ENCODE data around the gene ZNF778.

ZNF778 gene

GRCh38 chr16:89217138-89217387 is 440 bp upstream of the ZNF778 start:
- no peak for TF ChIP-seq ZNF621 (tag by site-specific recombination; IDR thresholded peaks at IDR 0.05)
- CTCF ChIA-PET = interaction anchor here (1.0 to 1.5 kb wide), 3 partner anchors 15 to 80 kb away, joined by 5 to 6 read pairs (median 5); no protein-coding TSS in a partner anchor
- Histone ChIP-seq H3K27ac (ENCODE audit: extremely low read depth, low read depth, low read length) (peak overlapping the region; percentile 78), H3K36me3 (ENCODE audit: control insufficient read depth in 2 of 2, insufficient read depth in 1 of 2, low read length in 2 of 2) (peaks cover 0 to 29% of the 10 kb centered on the region in 2 experiments; a peak in 2 of 3 replicates), H3K9me3 (ENCODE audit: control insufficient read depth, insufficient read depth, low read depth, low read length) (no peaks in the 10 kb centered on the region), H3K4me1 (ENCODE audit: control insufficient read depth, insufficient read depth, low read length) (no peaks in the 10 kb centered on the region), H3K4me3 (ENCODE audit: low read depth, low read length) (peak overlapping the region; percentile 65)
- POLR2A ChIA-PET = interaction anchor here (1.1 to 1.7 kb wide), 6 partner anchors 16 to 407 kb away, joined by 3 to 9 read pairs (median 6); partner anchors contain the start of gene CDH15

- no peaks in the 10 kb centered on the region for H3K9me3 ChIP-seq (ENCODE audit: control insufficient read depth, insufficient read depth, low read depth, low read length)
- no peaks in the 10 kb centered on the region for H3K4me1 ChIP-seq (ENCODE audit: control insufficient read depth, insufficient read depth, low read length)
- ChIA-PET CTCF (interaction anchor here (1.3 kb wide), 1 partner anchor 53 kb away, joined by 3 read pairs; no protein-coding TSS in a partner anchor), POLR2A (no interaction called here)
- no peak overlapping the region for H3K4me3 ChIP-seq (ENCODE audit: low read depth, low read length)
- TF ChIP-seq ZNF121 (tag by site-specific recombination; IDR thresholded peaks at IDR 0.05) (no peak), MZF1 (tag by site-specific recombination; IDR thresholded peaks at IDR 0.05; ENCODE audit: borderline replicate concordance) (no peak), ZXDB (tag by site-specific recombination; IDR thresholded peaks at IDR 0.05) (no peak), ZBTB8A (tag by site-specific recombination; IDR thresholded peaks at IDR 0.05) (no peak), ZBTB10 (tag by site-specific recombination; IDR thresholded peaks at IDR 0.05) (no peak)
- H3K36me3 ChIP-seq (ENCODE audit: control insufficient read depth in 2 of 2, insufficient read depth in 1 of 2, low read length in 2 of 2) = peaks cover 4 to 51% of the 10 kb centered on the region in 2 experiments; a peak in 2 of 3 replicates
- H3K27ac ChIP-seq (ENCODE audit: extremely low read depth, low read depth, low read length) = no peak overlapping the region
Observed at GRCh38 chr16:89219365-89219764, 1.9 kb downstream of the ZNF778 start.

DNA sequence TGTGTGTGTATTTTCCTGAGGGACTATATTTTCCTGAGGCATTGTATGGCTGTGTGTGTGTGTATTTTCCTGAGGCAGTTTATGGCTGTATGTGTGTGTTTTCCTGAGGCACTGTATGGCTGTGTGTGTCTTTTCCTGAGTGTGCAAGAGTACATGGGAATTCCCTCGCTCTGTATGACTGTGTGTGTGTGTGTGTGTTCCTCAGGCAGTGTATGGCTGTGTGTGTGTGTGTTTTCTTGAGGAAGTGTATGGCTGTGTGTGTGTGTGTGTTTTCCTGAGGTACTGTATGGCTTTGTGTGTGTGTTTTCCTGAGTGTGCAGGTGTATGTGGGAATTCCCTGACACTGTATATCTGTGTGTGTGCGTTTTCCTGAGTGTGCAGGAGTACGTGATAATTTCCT is 4.1 kb downstream of the ZNF778 start:
- H3K36me3 ChIP-seq (ENCODE audit: control insufficient read depth in 2 of 2, insufficient read depth in 1 of 2, low read length in 2 of 2) = peaks cover 4 to 73% of the 10 kb centered on the region in 2 experiments
- no peaks in the 10 kb centered on the region for H3K4me1 ChIP-seq (ENCODE audit: control insufficient read depth, insufficient read depth, low read length)
- POLR2A ChIA-PET = no interaction called here
- TF ChIP-seq, protein P1, sequence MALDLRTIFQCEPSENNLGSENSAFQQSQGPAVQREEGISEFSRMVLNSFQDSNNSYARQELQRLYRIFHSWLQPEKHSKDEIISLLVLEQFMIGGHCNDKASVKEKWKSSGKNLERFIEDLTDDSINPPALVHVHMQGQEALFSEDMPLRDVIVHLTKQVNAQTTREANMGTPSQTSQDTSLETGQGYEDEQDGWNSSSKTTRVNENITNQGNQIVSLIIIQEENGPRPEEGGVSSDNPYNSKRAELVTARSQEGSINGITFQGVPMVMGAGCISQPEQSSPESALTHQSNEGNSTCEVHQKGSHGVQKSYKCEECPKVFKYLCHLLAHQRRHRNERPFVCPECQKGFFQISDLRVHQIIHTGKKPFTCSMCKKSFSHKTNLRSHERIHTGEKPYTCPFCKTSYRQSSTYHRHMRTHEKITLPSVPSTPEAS (tag by site-specific recombination; IDR thresholded peaks at IDR 0.05) = peak; percentile 95
- TF ChIP-seq ZNF423 (tag by site-specific recombination; IDR thresholded peaks at IDR 0.05) = no peak
- TF ChIP-seq BCL6B (tag by site-specific recombination; IDR thresholded peaks at IDR 0.05) = 0 out of 2 replicates have a peak, but pooled peaks have one; percentile 3
- no peaks in the 10 kb centered on the region for H3K9me3 ChIP-seq (ENCODE audit: control insufficient read depth, insufficient read depth, low read depth, low read length)
- no peak overlapping the region for H3K27ac ChIP-seq (ENCODE audit: extremely low read depth, low read depth, low read length)
- H3K4me3 ChIP-seq (ENCODE audit: low read depth, low read length) = no peak overlapping the region
- CTCF ChIA-PET = no interaction called here

GRCh38 chr16:89222931-89223330 is 5.4 kb downstream of the ZNF778 start:
- ChIA-PET POLR2A (no interaction called here), CTCF (no interaction called here)
- Histone ChIP-seq H3K9me3 (ENCODE audit: control insufficient read depth, insufficient read depth, low read depth, low read length) (no peaks in the 10 kb centered on the region), H3K4me1 (ENCODE audit: control insufficient read depth, insufficient read depth, low read length) (no peaks in the 10 kb centered on the region), H3K4me3 (ENCODE audit: low read depth, low read length) (no peak overlapping the region), H3K36me3 (ENCODE audit: control insufficient read depth in 2 of 2, insufficient read depth in 1 of 2, low read length in 2 of 2) (peaks cover 4 to 86% of the 10 kb centered on the region in 2 experiments), H3K27ac (ENCODE audit: extremely low read depth, low read depth, low read length) (no peak overlapping the region)
- TF ChIP-seq ZNF664 (tag by site-specific recombination; IDR thresholded peaks at IDR 0.05) = no peak
- TF ChIP-seq, protein P2, sequence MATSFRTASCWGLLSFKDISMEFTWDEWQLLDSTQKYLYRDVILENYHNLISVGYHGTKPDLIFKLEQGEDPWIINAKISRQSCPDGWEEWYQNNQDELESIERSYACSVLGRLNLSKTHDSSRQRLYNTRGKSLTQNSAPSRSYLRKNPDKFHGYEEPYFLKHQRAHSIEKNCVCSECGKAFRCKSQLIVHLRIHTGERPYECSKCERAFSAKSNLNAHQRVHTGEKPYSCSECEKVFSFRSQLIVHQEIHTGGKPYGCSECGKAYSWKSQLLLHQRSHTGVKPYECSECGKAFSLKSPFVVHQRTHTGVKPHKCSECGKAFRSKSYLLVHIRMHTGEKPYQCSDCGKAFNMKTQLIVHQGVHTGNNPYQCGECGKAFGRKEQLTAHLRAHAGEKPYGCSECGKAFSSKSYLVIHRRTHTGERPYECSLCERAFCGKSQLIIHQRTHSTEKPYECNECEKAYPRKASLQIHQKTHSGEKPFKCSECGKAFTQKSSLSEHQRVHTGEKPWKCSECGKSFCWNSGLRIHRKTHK (tag by site-specific recombination; IDR thresholded peaks at IDR 0.05) = no peak
- no peak for TF ChIP-seq ZBTB1 (tag by site-specific recombination; IDR thresholded peaks at IDR 0.05)
- no peak for TF ChIP-seq ZNF629 (tag by site-specific recombination; IDR thresholded peaks at IDR 0.05)
- no peak for TF ChIP-seq ZNF354C (tag by site-specific recombination; IDR thresholded peaks at IDR 0.05; ENCODE audit: borderline replicate concordance, low read depth)
- TF ChIP-seq ZNF292 (tag by site-specific recombination; IDR thresholded peaks at IDR 0.05; ENCODE audit: borderline replicate concordance, low read depth) = no peak
- TF ChIP-seq INSM2 (tag by site-specific recombination; IDR thresholded peaks at IDR 0.05) = no peak
- TF ChIP-seq ZNF561 (tag by site-specific recombination; IDR thresholded peaks at IDR 0.05; ENCODE audit: borderline replicate concordance) = no peak
- no peak for TF ChIP-seq GFI1B (tag by site-specific recombination; IDR thresholded peaks at IDR 0.05)
- no peak for TF ChIP-seq SCRT1 (tag by site-specific recombination; IDR thresholded peaks at IDR 0.05; ENCODE audit: borderline replicate concordance)
